Amniotic stem cell (primary cell): ENCODE results near the gene GARNL3.
A peak's percentile ranks its signal among the peaks of the same experiment; 100 is the strongest.

ENCODE experiments used
- DNase-seq: peaks from one replicate; lab custom pipeline; 2025; lab: John Stamatoyannopoulos, UW

The GARNL3 gene

GRCh38 chr9:127311239-127311741, 46.7 kb downstream of the GARNL3 start:
- peak; percentile 61 for DNase-seq

- DNase-seq, result no peak
Measured at GRCh38 chr9:127313042-127313560, 48.5 kb downstream of the GARNL3 start.

GRCh38 chr9:127314911-127315310, 50.3 kb downstream of the GARNL3 start:
- DNase-seq, result no peak

- DNase-seq, result no peak
Measured at GRCh38 chr9:127316586-127317323, 52.2 kb downstream of the GARNL3 start.

GRCh38 chr9:127318651-127319167, 54.1 kb downstream of the GARNL3 start:
- no peak for DNase-seq

GRCh38 chr9:127319366-127320114, 55.0 kb downstream of the GARNL3 start:
- DNase-seq, result no peak

GRCh38 chr9:127320115-127320378, 55.5 kb downstream of the GARNL3 start:
- DNase-seq, result no peak

GRCh38 chr9:127323393-127323792, 58.8 kb downstream of the GARNL3 start:
- DNase-seq, result no peak

- no peak for DNase-seq
Measured at GRCh38 chr9:127330501-127330900, 65.9 kb downstream of the GARNL3 start.

- no peak for DNase-seq
Measured at GRCh38 chr9:127333221-127334064, 68.9 kb downstream of the GARNL3 start.

- DNase-seq, result no peak
Measured at GRCh38 chr9:127334725-127335124, 70.2 kb downstream of the GARNL3 start.

GRCh38 chr9:127336086-127336485, 71.5 kb downstream of the GARNL3 start:
- no peak for DNase-seq

- peak; percentile 78 for DNase-seq
Measured at GRCh38 chr9:127336506-127337352, 72.2 kb downstream of the GARNL3 start.

GRCh38 chr9:127340721-127341120, 76.1 kb downstream of the GARNL3 start:
- DNase-seq, result no peak

- no peak for DNase-seq
Measured at GRCh38 chr9:127341152-127341551, 76.6 kb downstream of the GARNL3 start.

GRCh38 chr9:127344368-127345000, 79.9 kb downstream of the GARNL3 start:
- DNase-seq, result no peak

GRCh38 chr9:127345566-127345965, 81.0 kb downstream of the GARNL3 start:
- no peak for DNase-seq

GRCh38 chr9:127346584-127346983, 82.0 kb downstream of the GARNL3 start:
- no peak for DNase-seq

GRCh38 chr9:127347831-127348776, 83.5 kb downstream of the GARNL3 start:
- peak; percentile 23 for DNase-seq
